PC-9 (cell line): ENCODE results near the gene GFRA3.

Source experiments
- CTCF ChIP-seq: fragments of 200-600 bp; sonication (generic); conservative IDR thresholded peaks from 2 replicates; pipeline ENCODE4 v1.6.1; 2017; ENCODE audit warnings: mixed run types, antibody characterized with exemption, mild to moderate bottlenecking, moderate library complexity
- EZH2 ChIP-seq: fragments of 200-600 bp; sonication (generic); IDR thresholded peaks from 2 replicates; pipeline ENCODE4 v1.8.0; 2017; ENCODE audit warnings: antibody characterized with exemption, low read depth

- no peak for TF ChIP-seq CTCF
- TF ChIP-seq EZH2, result no peak
These were observed 49.7 kb downstream of the GFRA3 start for GRCh38 chr5:138224712-138225111.
